NCI-H2196 (cell line): ENCODE results near the gene UBE2M.

ENCODE experiments used
- DNase-seq: peaks from one replicate; lab custom pipeline; 2025; ENCODE audit not compliant: unreplicated experiment; lab: John Stamatoyannopoulos, UW

Gene UBE2M

GRCh38 chr19:58571575-58571947 lies 13.2 kb upstream of the UBE2M start:
- DNase-seq = no peak

- no peak for DNase-seq
These were observed 12.6 kb upstream of the UBE2M start for GRCh38 chr19:58570770-58571574.

DNA sequence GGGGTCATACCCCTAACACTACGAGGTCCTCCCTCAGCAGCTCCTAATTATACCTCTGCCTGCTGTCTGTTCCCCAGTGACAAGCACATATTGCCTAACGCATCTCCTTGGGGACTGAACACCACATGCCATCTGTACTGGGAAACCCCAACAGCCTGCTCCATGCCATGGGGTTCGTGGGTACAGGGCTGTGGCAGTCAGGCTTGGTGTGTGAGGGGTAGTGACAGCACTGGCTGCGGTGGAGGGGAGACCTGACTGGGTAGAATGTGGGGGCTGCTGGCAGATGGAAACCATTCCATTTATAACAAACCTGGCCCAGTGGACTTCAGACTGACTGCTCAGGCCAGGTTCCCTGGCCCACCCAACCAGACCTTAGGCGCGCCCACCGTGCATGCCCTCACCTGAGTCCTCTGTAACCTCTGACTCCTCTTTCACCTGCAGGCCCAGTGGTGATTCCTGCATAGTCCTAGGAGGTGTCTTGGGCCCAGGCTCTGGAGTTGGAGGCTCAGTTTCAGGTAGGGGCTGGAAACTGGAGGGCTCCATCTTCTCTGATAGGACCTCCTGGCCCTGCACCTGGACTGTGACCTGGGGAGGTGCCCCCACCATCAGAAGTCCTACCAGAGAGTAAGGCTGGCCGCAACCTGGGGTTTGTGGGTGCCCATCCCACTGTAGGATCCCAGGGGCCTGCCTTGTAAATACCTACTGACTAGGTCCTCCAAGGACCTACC lies 11.7 kb upstream of the UBE2M start:
- no peak for DNase-seq

GRCh38 chr19:58569191-58569942 lies 11.0 kb upstream of the UBE2M start:
- no peak for DNase-seq

DNA sequence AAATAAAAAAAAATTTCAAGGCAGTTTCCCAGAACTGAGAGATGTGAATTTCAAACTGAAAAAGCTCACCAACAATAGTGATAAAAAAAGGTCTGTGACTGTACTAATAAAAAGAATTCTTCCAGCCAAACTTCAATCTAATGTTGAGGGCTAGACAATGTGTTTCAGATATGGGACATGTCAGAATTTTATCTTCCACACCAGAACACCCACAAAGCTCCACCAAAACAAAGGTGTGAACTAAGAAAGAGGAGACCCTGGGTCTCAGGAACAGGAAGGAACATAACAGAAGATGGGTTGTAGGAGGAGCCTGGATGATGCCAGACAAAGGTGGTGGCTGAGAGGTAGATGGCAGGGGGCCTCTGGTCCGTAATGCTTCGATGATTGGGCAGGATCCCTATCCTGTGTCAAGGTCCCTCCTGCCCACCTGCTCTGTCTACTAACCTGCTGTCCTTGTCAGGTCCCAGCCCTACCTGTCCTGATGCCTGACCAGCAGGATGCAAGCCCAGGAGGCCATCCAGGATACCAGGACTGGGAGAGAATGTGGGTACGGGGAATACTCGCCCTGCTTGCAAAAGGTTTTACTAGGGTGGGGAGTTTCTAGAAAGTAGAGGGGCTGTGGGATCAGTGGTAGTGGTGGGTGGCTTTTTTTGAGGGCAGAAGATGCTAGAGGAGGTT lies 10.2 kb upstream of the UBE2M start:
- no peak for DNase-seq

GRCh38 chr19:58566989-58567388 lies 8.6 kb upstream of the UBE2M start:
- no peak for DNase-seq

DNA sequence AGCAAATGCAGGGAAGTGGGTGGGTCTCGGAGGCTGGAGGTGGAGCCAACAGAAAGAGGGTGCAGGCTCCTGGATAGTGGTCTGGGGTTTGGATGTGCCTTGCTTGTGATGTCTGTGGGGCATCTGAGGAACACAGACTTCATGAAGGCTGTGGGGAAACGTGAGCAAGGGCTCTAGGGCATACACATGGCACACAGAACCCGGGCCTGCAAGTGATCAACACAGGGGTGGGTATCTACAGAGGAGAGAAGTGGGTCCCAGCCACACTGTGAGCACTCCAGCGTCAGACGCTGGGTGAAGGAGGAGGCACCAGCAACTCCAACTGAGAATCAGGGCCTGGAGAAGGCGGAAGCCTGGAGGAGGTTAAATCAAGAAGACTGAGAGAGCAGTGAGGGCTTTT lies 5.4 kb upstream of the UBE2M start:
- DNase-seq = no peak

- DNase-seq = no peak
These were observed 4.7 kb upstream of the UBE2M start for GRCh38 chr19:58563034-58563573.

DNA sequence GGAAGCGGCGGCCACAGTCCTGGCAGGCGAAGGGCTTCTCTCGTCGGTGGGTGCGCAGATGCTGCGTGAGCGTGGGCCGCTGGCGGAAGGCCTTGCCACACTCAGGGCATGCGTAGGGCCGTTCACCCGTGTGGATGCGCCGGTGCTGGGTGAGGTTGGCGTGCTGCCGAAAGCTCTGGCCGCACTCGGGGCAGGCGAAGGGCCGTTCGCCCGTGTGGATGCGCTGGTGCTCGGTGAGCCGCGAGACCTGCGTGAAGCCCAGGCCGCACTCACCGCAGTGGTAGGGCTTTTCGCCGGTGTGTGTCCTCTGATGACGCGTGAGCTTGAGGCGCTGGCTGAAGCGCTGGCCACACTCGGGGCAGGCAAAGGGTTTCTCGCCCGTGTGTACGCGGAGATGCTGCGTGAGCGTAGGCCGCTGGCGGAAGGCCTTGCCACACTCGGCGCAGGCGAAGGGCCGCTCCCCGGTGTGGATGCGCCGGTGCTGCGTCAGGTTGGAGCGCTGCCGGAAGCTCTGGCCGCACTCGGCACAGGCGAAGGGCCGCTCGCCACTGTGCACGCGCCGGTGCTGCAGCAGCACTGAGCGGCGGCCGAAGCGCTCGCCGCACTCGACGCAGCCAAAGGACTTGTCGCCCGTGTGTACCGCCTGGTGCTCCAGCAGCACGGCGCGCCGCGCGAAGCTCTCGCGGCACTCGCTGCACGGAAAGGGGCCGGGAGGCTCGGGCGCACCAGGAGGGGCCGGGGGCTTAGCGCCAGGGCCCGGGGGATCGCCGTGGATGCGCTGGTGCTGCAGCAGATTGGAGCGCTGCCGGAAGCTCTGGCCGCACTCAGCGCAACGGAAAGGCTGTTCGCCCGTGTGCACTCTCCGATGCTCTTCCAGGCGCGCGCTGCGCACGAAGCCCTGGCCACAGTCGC lies 4.0 kb upstream of the UBE2M start:
- no peak for DNase-seq

DNA sequence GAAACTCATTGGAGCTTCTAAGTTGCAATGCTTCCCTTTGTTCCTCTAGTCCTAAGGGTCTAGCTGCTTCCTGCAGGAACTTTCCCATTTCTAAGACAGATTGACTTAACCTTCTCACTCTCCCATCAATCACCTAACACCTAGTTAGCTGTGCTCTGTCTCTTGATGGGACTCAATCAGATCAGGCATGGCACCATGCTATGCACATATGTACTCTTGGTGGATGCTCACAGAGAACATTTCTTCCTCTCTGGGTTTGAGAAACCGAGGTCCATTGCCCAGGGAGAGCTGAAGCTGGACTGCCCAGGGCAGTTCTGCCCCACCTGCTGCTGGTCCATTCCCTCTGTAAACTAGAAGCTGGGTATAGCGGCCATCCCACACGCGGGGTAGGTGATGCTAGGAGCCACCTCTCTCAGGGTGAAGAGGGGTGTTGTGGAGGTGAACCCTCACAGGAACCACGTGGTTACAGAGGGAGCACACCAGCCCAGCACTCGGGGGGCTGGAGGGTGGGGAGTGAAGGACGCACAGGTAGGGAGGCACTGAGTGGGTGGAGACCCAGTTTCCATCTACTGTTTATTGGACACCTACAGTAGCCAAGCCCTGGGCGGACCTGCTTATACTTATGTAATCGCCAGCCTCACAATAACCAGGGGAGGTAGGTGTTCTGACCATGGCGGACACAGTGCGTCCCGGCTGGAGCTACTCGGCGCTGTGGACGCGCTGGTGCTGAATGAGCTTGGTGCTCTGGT lies 3.1 kb upstream of the UBE2M start:
- DNase-seq = no peak

- no peak for DNase-seq
These were observed 2.5 kb upstream of the UBE2M start for GRCh38 chr19:58560921-58561320.

GRCh38 chr19:58560007-58560887 lies 1.8 kb upstream of the UBE2M start:
- DNase-seq = no peak

GRCh38 chr19:58559275-58560006 lies 1.0 kb upstream of the UBE2M start:
- DNase-seq = no peak

GRCh38 chr19:58558623-58559274 lies 338 bp upstream of the UBE2M start:
- DNase-seq = no peak

GRCh38 chr19:58557221-58558065 lies 968 bp downstream of the UBE2M start:
- DNase-seq = no peak

DNA sequence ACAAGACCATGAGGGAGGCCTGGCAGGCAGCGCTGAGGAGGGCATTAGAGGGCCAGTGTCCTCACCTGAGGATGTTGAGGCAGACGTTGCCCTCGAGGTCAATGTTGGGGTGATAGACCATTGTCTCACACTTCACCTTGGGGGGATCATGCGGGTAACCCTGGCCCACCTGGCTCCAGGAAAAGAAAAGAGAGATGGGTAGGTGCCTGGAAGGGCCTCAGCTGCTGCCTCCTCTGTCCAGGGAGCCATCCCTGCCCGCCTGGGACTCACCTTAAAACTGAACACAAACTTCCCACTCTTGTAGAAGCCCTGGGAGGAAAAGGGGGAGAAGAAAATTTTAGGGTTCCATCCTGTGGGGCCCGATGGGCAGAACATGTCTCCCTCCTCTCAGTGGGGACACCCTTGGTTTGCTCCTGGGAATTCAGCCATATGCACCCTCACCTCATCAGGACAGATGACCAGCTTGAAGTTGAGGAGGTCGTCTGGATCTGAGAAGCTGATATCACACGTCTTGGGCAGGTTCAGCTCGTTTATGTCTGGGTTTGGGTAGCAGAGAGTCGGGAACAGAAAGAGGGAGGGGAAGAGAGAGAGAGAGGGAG lies 1.7 kb downstream of the UBE2M start:
- no peak for DNase-seq
